Liver (tissue), 9 donors: Measurements from ENCODE around the gene SYPL1. TPM values are rescaled to one million over a fixed set of nuclear protein-coding genes. Genes with fewer than 3 reads are reported as not detected.
A peak's percentile ranks its signal among the peaks of the same experiment; 100 is the strongest.
"Not testable (repeated sequence)": the region's sequence is repeated elsewhere in the genome, so short reads cannot be mapped to it uniquely, and the experiment has no call there.

Experiments
- DNase-seq: peaks from one replicate; pipeline ENCODE4 v3.0.0-alpha.2; 2017; ENCODE audit warnings: low spot score
- H3K27ac ChIP-seq, 2 donors: one replicate each; pipeline ENCODE4 v1.7.0; 2013; ENCODE audit warnings: inconsistent platforms in 2 of 2, low read length in 2 of 2, control low read depth in 1 of 2, low read depth in 1 of 2, mild to moderate bottlenecking in 1 of 2
- H3K27me3 ChIP-seq, 4 donors: one replicate each; pipeline versions ENCODE4 v1.6.1 to v1.7.0; 2013; ENCODE audit warnings: low read length in 3 of 4, inconsistent platforms in 1 of 4, mild to moderate bottlenecking in 1 of 4, moderate library complexity in 1 of 4; ENCODE audit not compliant: control insufficient read depth in 4 of 4, insufficient read depth in 4 of 4
- H3K36me3 ChIP-seq, 4 donors: one replicate each; pipeline versions ENCODE4 v1.6.1 to v1.7.0; 2013; ENCODE audit warnings: low read length in 3 of 4, mild to moderate bottlenecking in 3 of 4, low read depth in 1 of 4, moderate library complexity in 1 of 4; ENCODE audit not compliant: control insufficient read depth in 4 of 4, insufficient read depth in 3 of 4
- H3K4me1 ChIP-seq, 4 donors: one replicate each; pipeline versions ENCODE4 v1.6.1 to v1.7.0; 2013; ENCODE audit warnings: low read length in 3 of 4, mild to moderate bottlenecking in 3 of 4, moderate library complexity in 1 of 4; ENCODE audit not compliant: control insufficient read depth in 4 of 4, insufficient read depth in 4 of 4
- H3K4me3 ChIP-seq, 3 donors: one replicate each; pipeline versions ENCODE4 v1.6.1 to v1.7.0; 2013; ENCODE audit warnings: low read length in 3 of 3, control low read depth in 1 of 3, low read depth in 1 of 3, mild to moderate bottlenecking in 1 of 3
- H3K9ac ChIP-seq, 2 donors: one replicate each; pipeline ENCODE4 v1.7.0; 2013; ENCODE audit warnings: low read length in 2 of 2, mild to moderate bottlenecking in 2 of 2, moderate library complexity in 2 of 2, control low read depth in 1 of 2, low read depth in 1 of 2
- H3K9me3 ChIP-seq, 4 donors: one replicate each; pipeline versions ENCODE4 v1.6.1 to v1.7.0; 2013; ENCODE audit warnings: low read length in 3 of 4; ENCODE audit not compliant: control insufficient read depth in 4 of 4
- ATF3 ChIP-seq: IDR thresholded peaks from 2 replicates; pipeline ENCODE4 v1.6.1; 2016; ENCODE audit warnings: antibody characterized with exemption
- FOXA1 ChIP-seq: IDR thresholded peaks from 2 replicates; pipeline ENCODE4 v1.6.1; 2016; ENCODE audit warnings: antibody characterized with exemption
- GABPA ChIP-seq, 2 donors: IDR thresholded peaks in 1 of 2; conservative IDR thresholded peaks in 1 of 2; 2 replicates each; pipeline ENCODE4 v1.6.1; 2016; ENCODE audit warnings: antibody characterized with exemption in 2 of 2, mild to moderate bottlenecking in 1 of 2, moderate library complexity in 1 of 2
- HNF4A ChIP-seq, 2 donors: conservative IDR thresholded peaks; 2 replicates each; pipeline ENCODE4 v1.6.1; 2016; ENCODE audit warnings: antibody characterized with exemption in 2 of 2, mild to moderate bottlenecking in 2 of 2
- HNF4G ChIP-seq: IDR thresholded peaks from 2 replicates; pipeline ENCODE4 v1.6.1; 2016; ENCODE audit warnings: antibody characterized with exemption
- JUND ChIP-seq, 2 donors: IDR thresholded peaks; 2 replicates each; pipeline ENCODE4 v1.6.1; 2016; ENCODE audit warnings: antibody characterized with exemption in 2 of 2
- MAX ChIP-seq: IDR thresholded peaks from 2 replicates; pipeline ENCODE4 v1.6.1; 2016; ENCODE audit warnings: antibody characterized with exemption
- RAD21 ChIP-seq, 2 donors: IDR thresholded peaks; 2 replicates each; pipeline ENCODE4 v1.6.1; 2016; ENCODE audit warnings: antibody characterized with exemption in 2 of 2, mild to moderate bottlenecking in 2 of 2
- REST ChIP-seq: IDR thresholded peaks from 2 replicates; pipeline ENCODE4 v1.6.1; 2016; ENCODE audit warnings: antibody characterized with exemption, mild to moderate bottlenecking
- RXRA ChIP-seq, 2 donors: IDR thresholded peaks; 2 replicates each; pipeline ENCODE4 v1.6.1; 2017 to 2018; ENCODE audit warnings: antibody characterized with exemption in 2 of 2, mild to moderate bottlenecking in 1 of 2
- SP1 ChIP-seq: IDR thresholded peaks from 2 replicates; pipeline ENCODE4 v1.6.1; 2018; ENCODE audit warnings: antibody characterized with exemption, mild to moderate bottlenecking
- TAF1 ChIP-seq: conservative IDR thresholded peaks from 2 replicates; pipeline ENCODE4 v1.6.1; 2016; ENCODE audit warnings: antibody characterized with exemption, mild to moderate bottlenecking
- YY1 ChIP-seq: IDR thresholded peaks from 2 replicates; pipeline ENCODE4 v1.6.1; 2016; ENCODE audit warnings: antibody characterized with exemption, mild to moderate bottlenecking
- whole genome bisulfite sequencing: extraction: QIAGEN DNeasy Blood & Tissue Kit; methylation state at CpG from one replicate; pipeline ENCODE4 v1.1.7; 2013; 5-methylcytosine and 5-hydroxymethylcytosine counted together
- polyA plus RNA-seq, 2 donors: library from polyadenylated mRNA; stranded (reverse) in 1 of 2; unstranded in 1 of 2; fragments of 200-250 nt in 1 of 2; fragments of >200 nt in 1 of 2; fragmentation: Nextera tagmentation in 1 of 2; extraction: Ambion mirVana in 1 of 2; gene quantifications; one replicate each; pipeline versions ENCODE4 v1.2.1 to v1.2.3, GENCODE V29; 2013 to 2015
- total RNA-seq, 2 donors: library from RNA; depleted of rRNA; stranded (reverse); fragments of >200 nt; gene quantifications; one replicate each; pipeline ENCODE4 v1.2.3, GENCODE V29; 2014
- TF ChIP-seq, protein P1 (sequence below): fragments of 150-350 bp; IDR thresholded peaks from 2 replicates; pipeline ENCODE4 v1.5.1; 2017; ENCODE audit warnings: improper control_type of control experiment, low read depth, low read length; ENCODE audit not compliant: missing input control
- donor health status: healthy.
- donor health status: healthy.
- donor health status: healthy.
- donor health status: healthy.
- donor health status: healthy.

Gene SYPL1
- total and polyA plus RNA-seq, 4 donors = 25.5 to 41.2 (median 28.8) TPM

- no peak for TF ChIP-seq REST
- TF ChIP-seq RAD21 (IDR thresholded peaks at IDR 0.05) = peak in 1 of 2 donors; percentile 27
- peak; percentile 71 for TF ChIP-seq SP1
- TF ChIP-seq MAX = peak; percentile 42
- TF ChIP-seq HNF4A (conservative IDR thresholded peaks at IDR 0.05) = peak; percentile 69 to 72
- TF ChIP-seq ATF3 = no peak
- TF ChIP-seq HNF4G = no peak
- TF ChIP-seq RXRA (IDR thresholded peaks at IDR 0.05) = peak; percentile 15 to 44
These were observed 27.4 kb upstream of the SYPL1 start (continued) for GRCh38 chr7:106139265-106140251.

DNA sequence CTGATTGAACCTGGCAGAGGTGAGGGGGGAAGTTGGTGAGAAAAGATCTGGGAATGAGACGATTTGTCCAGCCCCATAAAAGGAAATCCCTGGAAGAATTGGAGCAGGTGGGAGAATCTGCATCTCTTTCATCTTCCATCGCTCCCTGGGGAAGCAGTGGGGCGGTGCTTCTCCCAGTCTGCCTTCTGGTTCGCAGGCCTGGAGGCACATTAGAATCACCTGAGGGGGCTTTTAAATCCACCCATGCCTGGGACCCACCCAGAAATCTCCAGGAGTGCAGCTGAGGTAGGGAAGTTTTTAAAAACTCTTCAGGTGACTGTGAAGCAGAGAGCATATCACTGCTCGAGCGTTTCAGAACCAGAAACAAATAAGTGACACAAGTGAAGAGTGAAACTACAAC, 26.7 kb upstream of the SYPL1 start:
- H3K4me3 ChIP-seq = no peak overlapping the region
- no peaks in the 10 kb centered on the region for H3K36me3 ChIP-seq
- H3K27me3 ChIP-seq = no peaks in the 10 kb centered on the region
- H3K9me3 ChIP-seq = no peaks in the 10 kb centered on the region
- TF ChIP-seq GABPA (IDR thresholded peaks at IDR 0.05 in 1 of 2, conservative IDR thresholded peaks at IDR 0.05 in 1 of 2) = no peak
- TF ChIP-seq TAF1 = no peak
- no peak for TF ChIP-seq MAX
- TF ChIP-seq YY1 = no peak
- TF ChIP-seq RAD21 (IDR thresholded peaks at IDR 0.05) = no peak
- TF ChIP-seq HNF4A (conservative IDR thresholded peaks at IDR 0.05) = no peak
- no peak for TF ChIP-seq JUND (IDR thresholded peaks at IDR 0.05)
- TF ChIP-seq FOXA1 = no peak
- TF ChIP-seq, protein P1, sequence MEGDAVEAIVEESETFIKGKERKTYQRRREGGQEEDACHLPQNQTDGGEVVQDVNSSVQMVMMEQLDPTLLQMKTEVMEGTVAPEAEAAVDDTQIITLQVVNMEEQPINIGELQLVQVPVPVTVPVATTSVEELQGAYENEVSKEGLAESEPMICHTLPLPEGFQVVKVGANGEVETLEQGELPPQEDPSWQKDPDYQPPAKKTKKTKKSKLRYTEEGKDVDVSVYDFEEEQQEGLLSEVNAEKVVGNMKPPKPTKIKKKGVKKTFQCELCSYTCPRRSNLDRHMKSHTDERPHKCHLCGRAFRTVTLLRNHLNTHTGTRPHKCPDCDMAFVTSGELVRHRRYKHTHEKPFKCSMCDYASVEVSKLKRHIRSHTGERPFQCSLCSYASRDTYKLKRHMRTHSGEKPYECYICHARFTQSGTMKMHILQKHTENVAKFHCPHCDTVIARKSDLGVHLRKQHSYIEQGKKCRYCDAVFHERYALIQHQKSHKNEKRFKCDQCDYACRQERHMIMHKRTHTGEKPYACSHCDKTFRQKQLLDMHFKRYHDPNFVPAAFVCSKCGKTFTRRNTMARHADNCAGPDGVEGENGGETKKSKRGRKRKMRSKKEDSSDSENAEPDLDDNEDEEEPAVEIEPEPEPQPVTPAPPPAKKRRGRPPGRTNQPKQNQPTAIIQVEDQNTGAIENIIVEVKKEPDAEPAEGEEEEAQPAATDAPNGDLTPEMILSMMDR = no peak
- no peak for TF ChIP-seq HNF4G
- H3K9ac ChIP-seq = no peak overlapping the region
- H3K4me1 ChIP-seq = peaks cover 0 to 10% (median 0%) of the 10 kb centered on the region in 4 donors
- no peak overlapping the region for H3K27ac ChIP-seq
- no peak for DNase-seq
- WGBS = 92% methylated on average over 6 of the region's 6 CpGs

DNA sequence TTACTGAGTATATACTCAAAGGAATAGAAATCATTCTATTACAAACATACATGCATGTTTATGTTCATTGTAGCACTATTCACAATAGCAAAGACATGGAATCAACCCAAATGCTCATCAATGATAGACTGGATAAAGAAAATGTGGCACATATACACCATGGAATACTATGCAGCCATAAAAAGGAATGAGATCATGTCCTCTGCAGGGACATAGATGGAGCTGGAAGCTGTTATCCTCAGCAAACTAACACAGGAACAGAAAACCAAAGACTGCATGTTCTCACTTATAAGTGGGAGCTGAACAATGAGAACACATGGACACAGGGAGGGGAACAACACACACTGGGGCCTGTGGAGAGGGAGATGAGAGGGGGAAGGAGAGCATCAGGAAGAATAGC, 26.1 kb upstream of the SYPL1 start:
- not testable (repeated sequence) for DNase-seq, H3K4me1 ChIP-seq, H3K27me3 ChIP-seq, H3K4me3 ChIP-seq, H3K36me3 ChIP-seq, H3K27ac ChIP-seq, H3K9me3 ChIP-seq, H3K9ac ChIP-seq
